Activated naive CD4-positive, alpha-beta T cell treated with anti-CD3 and anti-CD28 coated beads, Interleukin-2, amount 10 ng/mL, durations not matched to agents 7 days and 5 days (primary cell): ENCODE data around the gene ABCA7.

Experiments
- CTCF ChIA-PET: fragments of 350-600 bp; sonication (Branson Sonifier 250); formaldehyde crosslinking; loops from one replicate; lab custom pipeline; 2021; ENCODE audit warnings: antibody characterized with exemption; lab: Charles Lee
- DNase-seq: peaks from one replicate; pipeline ENCODE4 v3.0.0-alpha.2; 2020
- H3K27ac Mint-ChIP-seq: one replicate; pipeline ENCODE4 v1.8.0; 2021; ENCODE audit warnings: mild to moderate bottlenecking, moderate library complexity, mixed read lengths
- H3K27me3 Mint-ChIP-seq: one replicate; pipeline ENCODE4 v1.8.0; 2021; ENCODE audit warnings: mild to moderate bottlenecking, mixed read lengths
- H3K36me3 Mint-ChIP-seq: one replicate; pipeline ENCODE4 v1.8.0; 2021; ENCODE audit warnings: mixed read lengths
- H3K4me1 Mint-ChIP-seq: one replicate; pipeline ENCODE4 v1.8.0; 2021; ENCODE audit warnings: mixed read lengths
- H3K4me3 Mint-ChIP-seq: one replicate; pipeline ENCODE4 v1.8.0; 2021; ENCODE audit warnings: mild to moderate bottlenecking, moderate library complexity, mixed read lengths
- H3K9me3 Mint-ChIP-seq: one replicate; pipeline ENCODE4 v1.8.0; 2021; ENCODE audit warnings: mixed read lengths

ABCA7 gene, protein sequence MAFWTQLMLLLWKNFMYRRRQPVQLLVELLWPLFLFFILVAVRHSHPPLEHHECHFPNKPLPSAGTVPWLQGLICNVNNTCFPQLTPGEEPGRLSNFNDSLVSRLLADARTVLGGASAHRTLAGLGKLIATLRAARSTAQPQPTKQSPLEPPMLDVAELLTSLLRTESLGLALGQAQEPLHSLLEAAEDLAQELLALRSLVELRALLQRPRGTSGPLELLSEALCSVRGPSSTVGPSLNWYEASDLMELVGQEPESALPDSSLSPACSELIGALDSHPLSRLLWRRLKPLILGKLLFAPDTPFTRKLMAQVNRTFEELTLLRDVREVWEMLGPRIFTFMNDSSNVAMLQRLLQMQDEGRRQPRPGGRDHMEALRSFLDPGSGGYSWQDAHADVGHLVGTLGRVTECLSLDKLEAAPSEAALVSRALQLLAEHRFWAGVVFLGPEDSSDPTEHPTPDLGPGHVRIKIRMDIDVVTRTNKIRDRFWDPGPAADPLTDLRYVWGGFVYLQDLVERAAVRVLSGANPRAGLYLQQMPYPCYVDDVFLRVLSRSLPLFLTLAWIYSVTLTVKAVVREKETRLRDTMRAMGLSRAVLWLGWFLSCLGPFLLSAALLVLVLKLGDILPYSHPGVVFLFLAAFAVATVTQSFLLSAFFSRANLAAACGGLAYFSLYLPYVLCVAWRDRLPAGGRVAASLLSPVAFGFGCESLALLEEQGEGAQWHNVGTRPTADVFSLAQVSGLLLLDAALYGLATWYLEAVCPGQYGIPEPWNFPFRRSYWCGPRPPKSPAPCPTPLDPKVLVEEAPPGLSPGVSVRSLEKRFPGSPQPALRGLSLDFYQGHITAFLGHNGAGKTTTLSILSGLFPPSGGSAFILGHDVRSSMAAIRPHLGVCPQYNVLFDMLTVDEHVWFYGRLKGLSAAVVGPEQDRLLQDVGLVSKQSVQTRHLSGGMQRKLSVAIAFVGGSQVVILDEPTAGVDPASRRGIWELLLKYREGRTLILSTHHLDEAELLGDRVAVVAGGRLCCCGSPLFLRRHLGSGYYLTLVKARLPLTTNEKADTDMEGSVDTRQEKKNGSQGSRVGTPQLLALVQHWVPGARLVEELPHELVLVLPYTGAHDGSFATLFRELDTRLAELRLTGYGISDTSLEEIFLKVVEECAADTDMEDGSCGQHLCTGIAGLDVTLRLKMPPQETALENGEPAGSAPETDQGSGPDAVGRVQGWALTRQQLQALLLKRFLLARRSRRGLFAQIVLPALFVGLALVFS (N-terminal part only)

DNA sequence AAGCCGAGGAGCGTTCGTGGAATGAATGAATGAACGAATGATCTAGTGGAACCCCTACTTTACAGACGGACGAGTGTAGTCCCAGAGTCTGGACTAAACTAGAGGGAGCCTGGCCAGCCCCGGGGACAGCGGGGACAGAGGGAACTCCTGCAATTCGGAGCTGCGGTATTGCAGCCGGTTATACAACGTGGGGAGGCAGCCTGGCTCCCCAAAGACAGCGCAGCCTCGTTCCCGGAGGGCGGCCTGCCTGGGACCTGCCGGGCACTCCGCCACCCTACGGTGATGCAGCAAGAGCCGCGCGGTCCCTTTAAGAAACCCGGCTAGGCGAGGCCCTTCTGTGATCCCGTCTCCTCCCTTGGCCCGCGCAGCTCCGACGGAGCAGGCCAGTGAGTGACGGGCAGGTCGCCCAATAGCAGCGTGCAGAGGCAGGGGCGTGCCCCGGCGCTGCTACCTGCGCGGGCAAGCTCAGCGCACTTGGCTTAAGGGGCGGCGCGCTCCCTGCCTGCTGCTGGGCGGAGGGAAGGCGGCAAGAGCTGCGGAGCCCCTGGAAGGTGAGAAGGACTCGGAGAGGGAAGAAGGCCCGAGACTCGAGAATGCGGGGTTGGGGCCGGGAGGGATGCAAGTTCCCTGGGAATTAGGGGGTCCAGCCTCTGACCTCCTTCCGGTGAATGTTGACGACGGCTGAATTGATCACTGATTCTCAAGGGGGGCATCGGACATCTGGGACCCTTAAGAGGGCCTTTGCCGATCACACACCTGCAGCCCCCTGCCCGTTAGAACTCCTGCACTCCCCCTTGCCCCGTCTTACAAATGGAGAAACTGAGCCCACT is at the start of gene ABCA7:
Gene ABCA7 (plus strand): TSS at position 462 of the 830 bp plus-strand sequence. CDS start 1,255 bp downstream, outside the sequence.
- peak within 1 kb of the TSS; percentile 100 for H3K4me3 Mint-ChIP-seq
- H3K4me1 Mint-ChIP-seq = peaks cover 66% of the 10 kb centered on the region

DNA sequence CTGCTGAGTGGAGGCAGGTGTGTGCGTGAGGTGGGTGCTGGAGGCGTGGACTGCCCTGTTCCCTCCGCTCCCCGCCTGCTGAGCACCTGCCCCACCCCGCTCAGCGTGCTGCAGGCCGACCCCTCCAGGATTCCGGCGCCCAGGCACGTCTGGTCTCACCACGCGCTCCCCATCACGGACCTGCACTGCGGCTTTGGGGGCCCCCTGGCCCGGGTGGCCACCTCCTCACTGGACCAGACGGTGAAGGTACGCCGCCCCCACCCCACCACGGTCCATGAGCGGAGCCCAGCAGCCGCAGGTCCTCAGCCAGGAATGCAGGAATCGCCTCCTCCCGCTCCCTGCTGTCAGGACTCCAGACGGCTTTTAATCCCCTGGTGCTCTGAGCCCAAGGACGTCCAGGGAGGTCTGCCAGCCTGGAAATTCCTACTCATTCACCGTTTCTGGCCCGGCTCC is 49.8 kb upstream of the ABCA7 start:
- Mint-ChIP-seq H3K27me3 (no peaks in the 10 kb centered on the region), H3K4me1 (peaks cover 12% of the 10 kb centered on the region), H3K36me3 (peaks cover 23% of the 10 kb centered on the region), H3K27ac (peak overlapping the region; percentile 33), H3K4me3 (no peak overlapping the region), H3K9me3 (no peaks in the 10 kb centered on the region)
- DNase-seq = no peak
- CTCF ChIA-PET = no interaction called here

More for the DNA sequence above, at the start of gene ABCA7:
- CTCF ChIA-PET = interaction anchor here (1.3 to 2.3 kb wide), 4 partner anchors 11 to 205 kb away, joined by 3 to 6 read pairs (median 5); partner anchors contain the start of gene ARHGAP45
- DNase-seq = peak; percentile 100
- H3K36me3 Mint-ChIP-seq = peaks cover 49% of the 10 kb centered on the region
- no peaks in the 10 kb centered on the region for H3K9me3 Mint-ChIP-seq
- H3K27ac Mint-ChIP-seq = peak within 1 kb of the TSS; percentile 92
- H3K27me3 Mint-ChIP-seq = peaks cover 5% of the 10 kb centered on the region

DNA sequence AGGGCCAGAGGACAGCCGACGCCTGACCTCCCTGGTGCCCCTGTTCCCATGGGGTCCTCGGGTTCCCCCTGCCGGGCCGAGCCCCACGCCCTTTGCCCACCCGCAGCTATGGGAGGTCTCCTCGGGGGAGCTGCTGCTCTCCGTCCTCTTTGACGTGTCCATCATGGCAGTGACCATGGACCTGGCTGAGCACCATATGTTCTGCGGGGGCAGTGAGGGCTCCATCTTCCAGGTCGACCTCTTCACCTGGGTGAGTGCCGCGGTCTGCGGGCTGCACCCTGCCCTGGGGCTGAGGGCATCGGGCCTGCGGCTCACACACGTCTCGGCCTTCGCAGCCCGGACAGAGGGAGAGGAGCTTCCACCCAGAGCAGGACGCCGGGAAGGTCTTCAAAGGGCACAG is 49.2 kb upstream of the ABCA7 start:
- no peak overlapping the region for H3K4me3 Mint-ChIP-seq
- no peaks in the 10 kb centered on the region for H3K9me3 Mint-ChIP-seq
- H3K27me3 Mint-ChIP-seq = peaks cover 2% of the 10 kb centered on the region
- no peak for DNase-seq
- no peak overlapping the region for H3K27ac Mint-ChIP-seq
- H3K36me3 Mint-ChIP-seq = peaks cover 23% of the 10 kb centered on the region
- CTCF ChIA-PET = no interaction called here
- H3K4me1 Mint-ChIP-seq = peaks cover 6% of the 10 kb centered on the region

DNA sequence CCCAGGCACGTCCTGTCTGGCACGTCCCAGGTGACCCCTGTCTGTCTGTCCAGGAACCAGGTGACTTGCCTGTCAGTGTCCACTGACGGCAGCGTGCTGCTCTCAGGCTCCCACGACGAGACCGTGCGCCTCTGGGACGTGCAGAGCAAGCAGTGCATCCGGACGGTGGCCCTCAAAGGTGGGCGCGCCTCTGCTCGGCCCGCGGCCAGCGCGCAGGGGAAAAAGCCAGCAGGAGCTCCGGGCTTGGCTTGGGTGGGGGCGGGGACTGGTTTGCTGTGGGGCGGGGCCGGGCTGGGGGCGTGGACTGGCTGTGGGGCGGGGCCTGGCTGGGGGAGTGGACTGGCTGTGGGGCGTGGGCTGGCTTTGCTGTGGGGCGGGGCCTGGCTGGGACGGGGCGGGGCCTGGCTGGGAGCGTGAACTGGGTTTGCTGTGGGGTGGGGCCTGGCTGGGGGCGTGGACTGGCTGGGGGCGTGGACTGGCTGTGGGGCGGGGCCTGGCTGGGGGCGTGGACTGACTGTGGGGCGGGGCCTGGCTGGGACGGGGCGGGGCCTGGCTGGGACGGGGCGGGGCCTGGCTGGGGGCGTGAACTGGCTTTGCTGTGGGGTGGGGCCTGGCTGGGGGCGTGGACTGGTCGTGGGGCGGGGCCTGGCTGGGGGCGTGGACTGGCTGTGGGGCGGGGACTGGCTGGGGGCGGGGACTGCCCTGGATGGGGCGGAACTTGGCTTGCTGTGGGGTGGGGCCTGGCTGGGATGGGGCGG is 48.6 kb upstream of the ABCA7 start:
- H3K36me3 Mint-ChIP-seq = peaks cover 23% of the 10 kb centered on the region
- no peak overlapping the region for H3K4me3 Mint-ChIP-seq

DNA sequence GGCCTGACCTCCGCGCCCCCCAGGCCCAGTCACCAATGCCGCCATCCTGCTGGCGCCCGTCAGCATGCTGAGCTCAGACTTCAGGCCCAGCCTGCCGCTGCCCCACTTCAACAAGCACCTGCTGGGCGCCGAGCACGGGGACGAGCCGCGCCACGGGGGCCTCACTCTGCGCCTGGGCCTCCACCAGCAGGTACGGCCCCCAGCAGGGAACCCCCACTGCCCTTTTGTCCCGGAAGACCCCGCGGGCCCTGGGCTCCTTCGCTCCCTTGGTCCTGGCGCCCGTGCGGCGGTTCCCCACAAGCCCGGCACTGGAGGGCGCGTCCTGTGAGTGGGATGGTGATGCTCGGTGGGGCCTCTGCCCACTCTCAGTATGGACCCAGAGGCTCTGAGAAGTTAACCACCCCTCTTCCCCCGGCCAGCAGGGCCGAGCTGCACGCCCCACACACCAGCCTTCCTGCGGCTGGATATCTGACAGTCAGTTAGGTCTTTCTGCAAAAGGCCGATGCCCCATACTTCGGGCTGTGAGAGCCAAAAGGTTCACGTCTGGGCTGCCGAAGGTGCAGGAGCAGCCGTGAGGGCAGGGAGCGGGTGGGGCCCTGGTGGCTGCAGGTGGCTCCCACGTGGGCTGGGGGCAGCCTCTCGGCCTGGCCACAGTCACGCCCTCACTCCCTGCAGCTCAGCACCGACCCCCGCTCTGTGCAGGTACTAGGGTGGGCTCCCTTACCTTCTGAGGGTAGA is 47.8 kb upstream of the ABCA7 start:
- Mint-ChIP-seq H3K36me3 (peaks cover 18% of the 10 kb centered on the region), H3K27ac (no peak overlapping the region), H3K4me1 (peaks cover 6% of the 10 kb centered on the region), H3K9me3 (no peaks in the 10 kb centered on the region), H3K27me3 (peaks cover 16% of the 10 kb centered on the region), H3K4me3 (no peak overlapping the region)
- DNase-seq = no peak
- CTCF ChIA-PET = no interaction called here

More for the DNA sequence above, 48.6 kb upstream of the ABCA7 start:
- H3K9me3 Mint-ChIP-seq = no peaks in the 10 kb centered on the region
- peak; percentile 63 for DNase-seq
- H3K4me1 Mint-ChIP-seq = peaks cover 7% of the 10 kb centered on the region
- H3K27me3 Mint-ChIP-seq = peaks cover 9% of the 10 kb centered on the region
- CTCF ChIA-PET = no interaction called here
- no peak overlapping the region for H3K27ac Mint-ChIP-seq

DNA sequence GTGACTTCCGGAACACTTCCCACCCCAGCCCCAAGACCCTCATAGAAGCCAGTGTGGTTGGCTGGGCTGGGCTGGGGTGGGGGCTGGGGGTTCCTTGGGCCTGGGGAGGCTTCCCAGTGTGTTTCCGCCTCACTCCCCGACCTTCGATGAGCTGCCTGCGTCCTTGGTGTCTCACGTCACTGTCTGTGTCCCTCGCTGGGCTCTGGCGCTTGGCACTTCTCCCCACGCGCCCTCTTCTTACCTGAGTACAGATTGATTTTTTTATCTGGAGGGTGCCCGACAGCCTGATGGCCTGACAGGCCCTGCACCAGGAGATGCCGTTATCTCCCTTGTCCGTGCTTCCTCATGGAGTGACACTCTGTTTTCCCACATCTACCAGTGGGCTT is 47.2 kb upstream of the ABCA7 start:
- H3K27me3 Mint-ChIP-seq = peaks cover 22% of the 10 kb centered on the region
- H3K27ac Mint-ChIP-seq = no peak overlapping the region
- peaks cover 18% of the 10 kb centered on the region for H3K36me3 Mint-ChIP-seq
- no peak for DNase-seq
- H3K9me3 Mint-ChIP-seq = no peaks in the 10 kb centered on the region
- CTCF ChIA-PET = no interaction called here
- H3K4me1 Mint-ChIP-seq = peaks cover 7% of the 10 kb centered on the region
- no peak overlapping the region for H3K4me3 Mint-ChIP-seq

DNA sequence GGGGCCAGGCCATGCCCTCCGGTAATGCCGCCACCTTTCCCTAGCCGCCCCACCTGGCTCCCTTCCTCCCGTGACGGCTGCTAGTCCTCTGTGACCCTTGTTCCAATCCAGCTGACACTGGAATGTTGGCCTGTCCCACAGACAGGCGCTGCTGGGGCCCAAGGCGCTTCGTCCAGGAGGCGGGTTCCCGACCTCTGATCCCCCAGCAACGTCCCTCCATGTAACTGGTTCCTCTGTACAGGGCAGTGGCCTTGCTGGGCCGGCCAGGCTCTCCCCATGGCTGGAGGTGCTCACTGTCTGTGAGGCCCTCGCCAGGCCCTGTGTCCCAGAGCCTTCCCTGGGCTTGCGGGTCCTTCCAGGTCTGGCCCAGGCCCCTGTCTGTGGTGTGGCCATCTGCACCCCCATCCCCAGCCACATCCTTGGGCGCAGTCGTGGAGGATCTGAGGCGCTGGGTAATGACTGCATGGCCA is 46.5 kb upstream of the ABCA7 start:
- Mint-ChIP-seq H3K27ac (no peak overlapping the region), H3K27me3 (peaks cover 29% of the 10 kb centered on the region), H3K4me1 (peaks cover 10% of the 10 kb centered on the region), H3K9me3 (no peaks in the 10 kb centered on the region), H3K4me3 (no peak overlapping the region), H3K36me3 (peaks cover 16% of the 10 kb centered on the region)
- CTCF ChIA-PET = no interaction called here
- DNase-seq = no peak

DNA sequence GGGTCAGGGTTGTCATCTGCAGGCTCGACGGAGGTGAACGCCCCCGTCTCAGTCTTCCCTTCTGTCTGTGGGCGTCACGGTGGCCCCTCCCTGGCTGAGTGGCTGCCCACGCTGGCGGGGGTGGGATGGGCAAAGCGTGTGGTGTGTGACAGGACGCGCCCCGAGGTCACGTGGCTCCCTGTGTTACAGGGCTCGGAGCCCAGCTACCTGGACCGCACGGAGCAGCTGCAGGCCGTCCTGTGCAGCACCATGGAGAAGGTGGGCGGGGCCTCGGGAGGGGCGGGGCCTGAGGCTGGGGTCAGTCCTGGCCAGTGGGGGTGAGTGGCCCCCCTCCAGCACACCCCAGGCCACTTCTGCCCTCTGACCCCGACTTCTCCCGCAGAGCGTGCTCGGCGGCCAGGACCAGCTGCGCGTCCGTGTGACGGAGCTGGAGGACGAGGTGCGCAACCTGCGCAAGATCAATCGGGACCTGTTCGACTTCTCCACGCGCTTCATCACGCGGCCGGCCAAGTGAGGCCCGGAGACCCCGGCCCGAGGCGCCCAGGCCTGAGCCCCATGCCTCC is 46.0 kb upstream of the ABCA7 start:
- no peak for DNase-seq
- CTCF ChIA-PET = no interaction called here

DNA sequence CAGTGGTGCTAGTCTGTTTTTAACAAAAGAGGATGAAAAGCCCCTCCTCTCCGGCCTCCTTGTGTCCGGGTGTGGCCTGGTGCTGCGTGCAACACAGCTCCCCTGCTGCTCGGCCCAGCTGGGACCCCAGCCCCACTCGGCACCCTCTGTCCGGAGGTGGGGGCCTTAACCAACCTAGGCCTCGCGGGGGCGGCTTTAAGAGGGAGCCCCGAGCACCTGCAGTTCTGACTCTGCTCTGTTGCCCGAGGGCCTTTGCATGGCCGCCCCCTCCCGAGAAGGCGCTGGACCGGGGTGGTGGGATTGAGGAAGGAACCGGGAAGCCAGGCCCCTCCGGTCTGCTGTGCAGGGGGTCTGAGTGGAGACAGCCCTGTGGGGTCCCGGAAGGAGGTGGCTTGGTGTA is 45.4 kb upstream of the ABCA7 start:
- Mint-ChIP-seq H3K27me3 (peaks cover 40% of the 10 kb centered on the region), H3K9me3 (no peaks in the 10 kb centered on the region), H3K4me3 (no peak overlapping the region), H3K4me1 (peaks cover 18% of the 10 kb centered on the region), H3K27ac (no peak overlapping the region), H3K36me3 (peaks cover 16% of the 10 kb centered on the region)
- DNase-seq = no peak
- CTCF ChIA-PET = no interaction called here

More for the DNA sequence above, 46.0 kb upstream of the ABCA7 start:
- peaks cover 16% of the 10 kb centered on the region for H3K36me3 Mint-ChIP-seq
- H3K4me1 Mint-ChIP-seq = peaks cover 12% of the 10 kb centered on the region
- H3K27ac Mint-ChIP-seq = no peak overlapping the region
- no peaks in the 10 kb centered on the region for H3K9me3 Mint-ChIP-seq
- no peak overlapping the region for H3K4me3 Mint-ChIP-seq
- peaks cover 34% of the 10 kb centered on the region for H3K27me3 Mint-ChIP-seq

DNA sequence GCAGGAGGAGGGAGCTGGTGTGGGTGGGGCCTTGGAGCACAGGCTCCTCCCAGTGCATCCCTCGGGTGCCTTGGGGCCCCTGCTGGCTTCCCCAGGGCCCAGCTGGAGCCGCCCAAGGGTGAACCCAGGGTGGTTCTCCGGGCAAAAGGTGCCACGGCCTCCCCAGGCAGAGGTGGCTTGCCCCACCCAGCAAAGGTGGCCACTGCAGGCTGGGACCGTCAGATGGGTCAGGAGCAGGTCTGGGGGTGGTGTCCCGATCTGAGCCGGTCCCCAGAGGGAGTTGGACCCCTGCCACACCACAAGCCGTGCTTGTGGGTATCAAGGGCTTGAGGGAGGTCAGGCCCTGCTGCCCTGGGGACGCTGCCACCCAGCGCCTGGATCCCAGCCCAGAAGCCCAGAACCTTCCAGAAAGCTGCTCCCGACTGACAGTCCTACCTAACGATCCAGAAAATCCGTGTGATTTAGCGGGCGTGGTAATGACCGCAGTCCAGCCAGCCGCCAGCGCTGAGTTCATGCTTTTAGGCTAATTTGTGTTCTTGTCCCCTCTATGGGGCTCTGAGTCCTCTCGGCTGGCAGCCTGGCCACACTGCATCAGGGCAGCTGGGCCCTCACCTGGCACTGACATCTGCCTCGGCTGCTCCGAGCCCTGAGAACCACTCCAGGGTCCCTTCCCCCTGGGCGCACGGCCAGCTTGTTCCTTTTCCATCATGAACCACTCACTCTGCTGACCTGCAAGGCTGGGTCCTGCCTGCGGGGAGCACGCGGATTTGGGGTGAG is 44.7 kb upstream of the ABCA7 start:
- H3K4me1 Mint-ChIP-seq = peaks cover 18% of the 10 kb centered on the region
- no peak for DNase-seq
- no peak overlapping the region for H3K4me3 Mint-ChIP-seq
- H3K36me3 Mint-ChIP-seq = peaks cover 16% of the 10 kb centered on the region
- no peak overlapping the region for H3K27ac Mint-ChIP-seq
- no peaks in the 10 kb centered on the region for H3K9me3 Mint-ChIP-seq
- CTCF ChIA-PET = interaction anchor here (1.2 kb wide), 1 partner anchor 11 kb away, joined by 3 read pairs; no protein-coding TSS in a partner anchor
- H3K27me3 Mint-ChIP-seq = peaks cover 47% of the 10 kb centered on the region
